A549 (cell line): ENCODE results near the gene INTS6. TPM values are rescaled to one million over a fixed set of nuclear protein-coding genes. Genes with fewer than 3 reads are reported as not detected.

ENCODE experiments used
- ATAC-seq, 2 experiments: fragments of 200-7000 bp in 1 of 2; fragments of >200 bp in 1 of 2; cut with Nextera tagmentation in 1 of 2; cut with Tn5 transposase in 1 of 2; 3 replicates each; pipeline versions ENCODE4 v1.8.0 to v1.9.1; 2018 to 2020; ENCODE audit warnings: mild to moderate bottlenecking in 1 of 2, moderate library complexity in 1 of 2
- CTCF ChIA-PET: fragments of 300-600 bp; sonication (Branson Sonifier 250); formaldehyde crosslinking; extraction: SDS; loops from one replicate; lab custom pipeline; 2021; ENCODE audit warnings: antibody characterized with exemption, inconsistent platforms; lab: Yijun Ruan, JAX
- POLR2A ChIA-PET: fragments of 350-600 bp; formaldehyde crosslinking; extraction: SDS; loops from one replicate; lab custom pipeline; 2021; ENCODE audit warnings: antibody characterized with exemption, inconsistent platforms; lab: Yijun Ruan, JAX
- DNase-seq, 2 experiments: peaks; one replicate each; pipeline versions ENCODE4 v3.0.0 to v3.0.0-alpha.2; 2011 to 2016; ENCODE audit warnings: low read depth in 1 of 2, low spot score in 1 of 2
- FAIRE-seq: peaks from 2 replicates; lab custom pipeline; 2011; peaks lifted over from hg19 to GRCh38; lab: Jason Lieb, UNC
- H3K27ac ChIP-seq, 2 experiments: fragments of >200 bp; sonication (Bioruptor Twin); formaldehyde crosslinking; 3 replicates each; pipeline ENCODE4 v1.5.1; 2016 to 2017
- H3K4me1 ChIP-seq: fragments of >200 bp; sonication (Bioruptor Twin); formaldehyde crosslinking; 3 replicates; pipeline ENCODE4 v1.6.1; 2016
- H3K4me2 ChIP-seq: fragments of >200 bp; sonication (Bioruptor Twin); formaldehyde crosslinking; 3 replicates; pipeline ENCODE4 v1.6.1; 2016
- H3K4me3 ChIP-seq: fragments of >200 bp; sonication (Bioruptor Twin); formaldehyde crosslinking; 3 replicates; pipeline ENCODE4 v1.5.1; 2016
- H3K9me3 ChIP-seq: fragments of >200 bp; sonication (Bioruptor Twin); formaldehyde crosslinking; 3 replicates; pipeline ENCODE4 v1.6.1; 2016
- ESRRA ChIP-seq: fragments of 150-350 bp; IDR thresholded peaks from 2 replicates; pipeline ENCODE4 v1.6.1; 2014; ENCODE audit warnings: mild to moderate bottlenecking, low read length, borderline replicate concordance
- FOSL2 ChIP-seq, 2 experiments: fragments of 450-650 bp in 1 of 2; fragments of >200 bp in 1 of 2; sonication (Bioruptor Twin) in 1 of 2; formaldehyde crosslinking; IDR thresholded peaks; 2 replicates each; pipeline versions ENCODE4 v1.5.0 to v1.6.1; 2016 to 2020; ENCODE audit warnings: mild to moderate bottlenecking in 1 of 2, moderate library complexity in 1 of 2
- FOXS1 ChIP-seq: fragments of 250-450 bp; sonication (Bioruptor Pico); IDR thresholded peaks from 2 replicates; pipeline ENCODE4 v1.5.0; 2020; ENCODE audit warnings: mild to moderate bottlenecking, moderate library complexity
- HEYL ChIP-seq: fragments of 250-450 bp; sonication (Bioruptor Pico); IDR thresholded peaks from 2 replicates; pipeline ENCODE4 v1.8.0; 2021; ENCODE audit warnings: mild to moderate bottlenecking, moderate library complexity
- HOXA7 ChIP-seq: fragments of 250-450 bp; sonication (Bioruptor Pico); IDR thresholded peaks from 2 replicates; pipeline ENCODE4 v1.5.0; 2020; ENCODE audit warnings: mild to moderate bottlenecking, moderate library complexity
- JUN ChIP-seq, 2 experiments: fragments of >200 bp; sonication (Bioruptor Twin); formaldehyde crosslinking; IDR thresholded peaks; 2 replicates in 1 of 2; 3 replicates in 1 of 2; pipeline ENCODE4 v1.6.1; 2016 to 2017
- KDM1A ChIP-seq: fragments of 200-600 bp; sonication (generic); IDR thresholded peaks from 2 replicates; pipeline ENCODE4 v1.6.1; 2016; ENCODE audit warnings: low read depth, mild to moderate bottlenecking
- KDM5A ChIP-seq: fragments of 200-600 bp; sonication (generic); IDR thresholded peaks from 2 replicates; pipeline ENCODE4 v1.6.1; 2016; ENCODE audit warnings: antibody characterized with exemption, mild to moderate bottlenecking
- MYC ChIP-seq: IDR thresholded peaks from 2 replicates; pipeline ENCODE4 v1.6.1; 2012; ENCODE audit warnings: mild to moderate bottlenecking, inconsistent platforms, low read length, improper control_type of control experiment, borderline replicate concordance
- NFE2L2 ChIP-seq: fragments of 150-350 bp; conservative IDR thresholded peaks from 2 replicates; pipeline ENCODE4 v1.6.1; 2014; ENCODE audit warnings: low read length
- NPAS2 ChIP-seq: fragments of 250-450 bp; sonication (Bioruptor Pico); IDR thresholded peaks from 2 replicates; pipeline ENCODE4 v1.8.0; 2022; ENCODE audit warnings: mild to moderate bottlenecking, moderate library complexity, borderline replicate concordance
- PHF8 ChIP-seq: fragments of 200-600 bp; sonication (generic); IDR thresholded peaks from 2 replicates; pipeline ENCODE4 v1.6.1; 2016; ENCODE audit warnings: low read depth, mild to moderate bottlenecking, antibody characterized with exemption, moderate library complexity, borderline replicate concordance
- POLR2A ChIP-seq: IDR thresholded peaks from 2 replicates; pipeline ENCODE4 v1.6.1; 2012; ENCODE audit warnings: mild to moderate bottlenecking, low read length
- POLR2AphosphoS2 ChIP-seq: conservative IDR thresholded peaks from 2 replicates; pipeline ENCODE4 v1.6.1; 2012; ENCODE audit warnings: low read length, improper control_type of control experiment, inconsistent platforms
- RAD21 ChIP-seq, 2 experiments: fragments of >200 bp in 1 of 2; sonication (Bioruptor Twin) in 1 of 2; formaldehyde crosslinking in 1 of 2; IDR thresholded peaks in 1 of 2; conservative IDR thresholded peaks in 1 of 2; 2 replicates in 1 of 2; 3 replicates in 1 of 2; pipeline ENCODE4 v1.6.1; 2012 to 2018; ENCODE audit warnings: inconsistent platforms in 1 of 2
- RCOR1 ChIP-seq: fragments of 150-350 bp; IDR thresholded peaks from 2 replicates; pipeline ENCODE4 v1.6.1; 2014; ENCODE audit warnings: antibody characterized with exemption, low read length, low read depth
- RFX5 ChIP-seq: fragments of 450-650 bp; IDR thresholded peaks from 2 replicates; pipeline ENCODE4 v1.7.1; 2014; ENCODE audit warnings: antibody characterized with exemption, mild to moderate bottlenecking, moderate library complexity
- SMC3 ChIP-seq: fragments of >200 bp; sonication (Bioruptor Twin); formaldehyde crosslinking; IDR thresholded peaks from 3 replicates; pipeline ENCODE4 v1.6.1; 2018; ENCODE audit warnings: inconsistent platforms
- ZC3H11A ChIP-seq: fragments of 450-650 bp; IDR thresholded peaks from 2 replicates; pipeline ENCODE4 v1.6.1; 2014; ENCODE audit warnings: antibody characterized with exemption, mild to moderate bottlenecking
- ZSCAN20 ChIP-seq: fragments of 250-450 bp; sonication (Bioruptor Pico); IDR thresholded peaks from 2 replicates; pipeline ENCODE4 v1.8.0; 2022; ENCODE audit warnings: mild to moderate bottlenecking, moderate library complexity
- WGBS: methylation state at CpG from one replicate; pipeline ENCODE4 v1.1.6; 2017; ENCODE audit errors: missing lambda C conversion rate; 5-methylcytosine and 5-hydroxymethylcytosine counted together
- polyA plus RNA-seq, 4 experiments: library from polyadenylated mRNA; depleted of rRNA in 3 of 4; stranded (reverse); fragments of >200 nt; fragmentation: RNase III in 1 of 4; extraction: RNeasy Plus Mini Kit Qiagen cat#74134 plus additional on column Dnase treatment in 1 of 4; gene quantifications; 2 replicates in 3 of 4; 3 replicates in 1 of 4; pipeline ENCODE4 v1.2.3, GENCODE V29; 2011 to 2017
- TF ChIP-seq, protein P1 (sequence below): fragments of >200 bp; sonication (Bioruptor Twin); formaldehyde crosslinking; IDR thresholded peaks from 2 replicates; pipeline ENCODE4 v1.6.1; 2016
- TF ChIP-seq, protein P2 (sequence below): fragments of >200 bp; sonication (Bioruptor Twin); formaldehyde crosslinking; IDR thresholded peaks from 3 replicates; pipeline ENCODE4 v1.6.1; 2016

Gene INTS6
- polyA plus RNA-seq, 2 of the 4 experiments (the other 2 are of a cell fraction), result 11.5 to 37.1 TPM

DNA sequence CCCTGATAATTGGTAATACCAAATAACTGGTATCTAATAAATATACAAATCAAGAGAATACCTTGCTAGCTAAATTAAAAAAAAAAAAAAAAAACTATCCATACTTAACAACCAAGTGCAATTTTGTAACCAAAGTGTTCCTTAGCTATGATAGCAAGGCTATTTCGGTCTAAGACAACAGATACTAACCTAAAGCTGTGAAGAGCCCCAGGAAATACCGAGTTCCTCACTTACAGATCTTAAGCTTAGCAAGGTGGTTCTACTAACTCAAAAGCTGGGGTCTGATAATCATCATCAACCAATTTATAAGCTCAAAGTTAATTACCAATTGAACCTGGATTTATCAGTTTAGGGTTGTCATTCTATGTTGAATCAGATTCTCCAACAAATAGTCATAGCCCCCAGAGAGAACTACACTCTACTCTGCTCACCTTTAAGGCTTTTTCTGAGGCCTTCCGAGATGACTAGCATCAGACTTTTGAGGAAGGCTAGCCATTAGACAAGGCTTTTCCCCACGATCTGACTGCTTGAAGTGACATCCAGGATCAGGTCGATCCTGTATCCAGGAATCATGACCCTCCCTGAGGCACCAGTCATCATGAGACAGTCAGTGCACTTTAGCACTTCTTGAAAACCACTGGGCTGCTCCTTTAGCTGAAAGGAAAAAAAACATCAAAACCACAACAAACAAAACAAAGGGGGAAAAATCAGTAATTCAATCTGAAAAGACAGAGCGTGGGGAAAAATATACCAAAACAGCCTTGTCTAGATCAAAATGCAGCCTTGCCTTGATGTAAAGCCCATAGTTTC, 31.9 kb downstream of the INTS6 start:
- CTCF ChIA-PET, result interaction anchor here (0.6 to 1.1 kb wide), 2 partner anchors 24 to 377 kb away, joined by 3 read pairs; no protein-coding TSS in a partner anchor
- no peak overlapping the region for H3K4me3 ChIP-seq
- FAIRE-seq (no peak), DNase-seq (no peak), ATAC-seq (no peak)
- no peak overlapping the region for H3K4me2 ChIP-seq
- no peak overlapping the region for H3K27ac ChIP-seq
- H3K4me1 ChIP-seq, result peaks cover 1% of the 10 kb centered on the region; the same call in 1 of the 3 replicates
- WGBS, result 78% methylated on average over 6 of the region's 6 CpGs
- TF ChIP-seq, protein P1, sequence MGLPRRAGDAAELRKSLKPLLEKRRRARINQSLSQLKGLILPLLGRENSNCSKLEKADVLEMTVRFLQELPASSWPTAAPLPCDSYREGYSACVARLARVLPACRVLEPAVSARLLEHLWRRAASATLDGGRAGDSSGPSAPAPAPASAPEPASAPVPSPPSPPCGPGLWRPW, result no peak
- TF ChIP-seq, protein P2, sequence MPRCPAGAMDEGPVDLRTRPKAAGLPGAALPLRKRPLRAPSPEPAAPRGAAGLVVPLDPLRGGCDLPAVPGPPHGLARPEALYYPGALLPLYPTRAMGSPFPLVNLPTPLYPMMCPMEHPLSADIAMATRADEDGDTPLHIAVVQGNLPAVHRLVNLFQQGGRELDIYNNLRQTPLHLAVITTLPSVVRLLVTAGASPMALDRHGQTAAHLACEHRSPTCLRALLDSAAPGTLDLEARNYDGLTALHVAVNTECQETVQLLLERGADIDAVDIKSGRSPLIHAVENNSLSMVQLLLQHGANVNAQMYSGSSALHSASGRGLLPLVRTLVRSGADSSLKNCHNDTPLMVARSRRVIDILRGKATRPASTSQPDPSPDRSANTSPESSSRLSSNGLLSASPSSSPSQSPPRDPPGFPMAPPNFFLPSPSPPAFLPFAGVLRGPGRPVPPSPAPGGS, result no peak
- no peak for TF ChIP-seq SMC3
- TF ChIP-seq, all 56 proteins: peak for 0
- H3K9me3 ChIP-seq, result no peaks in the 10 kb centered on the region
- POLR2A ChIA-PET, result interaction anchor here (0.8 kb wide), 1 partner anchor 32 kb away, joined by 3 read pairs; the partner anchor contains the start of gene INTS6

DNA sequence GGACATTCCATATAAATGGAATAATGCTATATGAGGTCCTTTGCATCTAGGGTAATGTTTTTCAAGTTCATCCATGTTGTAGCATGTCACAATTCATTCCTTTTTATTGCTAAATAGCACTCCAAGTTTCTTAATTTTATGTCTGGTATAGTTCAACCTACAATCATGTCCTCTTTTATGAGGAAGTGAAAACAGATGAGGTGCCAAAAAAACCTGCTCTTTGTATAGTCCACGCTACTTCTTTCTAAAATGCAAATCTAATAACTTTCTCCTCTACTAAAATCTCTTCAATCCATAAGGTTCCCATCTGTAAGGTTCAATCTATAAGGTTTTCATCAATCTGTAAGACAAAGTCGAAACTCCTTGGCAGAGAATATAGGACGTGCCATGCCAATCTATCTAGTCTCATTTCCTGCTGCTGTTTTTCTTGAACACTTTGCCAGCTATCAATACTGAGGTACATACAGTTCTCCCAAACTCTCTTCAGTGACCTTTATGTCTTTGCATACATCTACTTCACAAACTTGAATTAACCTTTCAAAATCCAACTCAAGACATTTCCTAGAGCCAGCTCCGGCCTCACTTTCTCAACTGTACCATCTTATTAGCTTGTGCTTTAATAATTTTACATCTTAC, 33.7 kb downstream of the INTS6 start:
- no peak for TF ChIP-seq MYC
- TF ChIP-seq RFX5, result no peak
- TF ChIP-seq SMC3, result no peak
- TF ChIP-seq ESRRA, result no peak
- TF ChIP-seq KDM1A, result no peak
- no peak for TF ChIP-seq JUN (IDR thresholded peaks at IDR 0.05)
- no peak for TF ChIP-seq PHF8
- TF ChIP-seq RAD21 (conservative IDR thresholded peaks at IDR 0.05 in 1 of 2, IDR thresholded peaks at IDR 0.05 in 1 of 2), result no peak
- TF ChIP-seq HOXA7, result no peak
- DNase-seq (no peak), FAIRE-seq (no peak), ATAC-seq (no peak)
- no peak overlapping the region for H3K27ac ChIP-seq
- H3K4me2 ChIP-seq, result no peak overlapping the region
- 95% methylated on average over 4 of the region's 4 CpGs for WGBS
- H3K4me3 ChIP-seq, result no peak overlapping the region
- POLR2A ChIA-PET, result no interaction called here
- H3K9me3 ChIP-seq, result no peaks in the 10 kb centered on the region
- H3K4me1 ChIP-seq, result no peaks in the 10 kb centered on the region; the same call in 2 of the 3 replicates
- CTCF ChIA-PET, result interaction anchor here (1.1 kb wide), 1 partner anchor 14 kb away, joined by 3 read pairs; no protein-coding TSS in a partner anchor

DNA sequence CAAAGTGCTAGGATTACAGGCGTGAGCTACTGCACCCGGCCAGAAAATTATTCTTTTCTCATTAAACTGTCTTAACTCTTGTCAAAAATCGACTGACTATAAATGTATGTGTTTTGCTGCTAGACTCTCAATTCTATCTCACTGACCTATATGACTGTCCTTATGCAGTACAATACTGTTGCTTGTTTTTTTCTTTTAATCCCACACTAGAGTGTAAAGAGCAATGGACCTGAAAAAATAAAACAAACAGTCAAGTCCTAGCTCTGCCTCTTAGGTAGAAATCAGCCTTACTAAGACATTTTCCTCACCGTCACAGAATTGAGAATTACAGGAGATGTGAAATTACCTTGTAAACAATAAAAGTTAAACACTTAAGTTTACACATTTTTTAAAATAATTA, 35.1 kb downstream of the INTS6 start:
- TF ChIP-seq HEYL (no peak), POLR2AphosphoS2 (no peak), FOSL2 (IDR thresholded peaks at IDR 0.05) (no peak), FOSL2 (CRISPR knock-in tag; IDR thresholded peaks at IDR 0.05) (no peak), KDM5A (no peak), FOXS1 (CRISPR knock-in tag) (no peak), ZC3H11A (no peak), RCOR1 (no peak), POLR2A (no peak), ZSCAN20 (no peak), JUN (IDR thresholded peaks at IDR 0.05) (no peak), NFE2L2 (no peak), NPAS2 (no peak)
- TF ChIP-seq, protein P2, result no peak
- ChIA-PET CTCF (interaction anchor here (0.7 kb wide), 1 partner anchor 437 kb away, joined by 3 read pairs; no protein-coding TSS in a partner anchor), POLR2A (no interaction called here)
- no peaks in the 10 kb centered on the region; the same call in 2 of the 3 replicates for H3K4me1 ChIP-seq
- H3K4me3 ChIP-seq, result no peak overlapping the region
- ATAC-seq, result no peak
- no peak overlapping the region for H3K4me2 ChIP-seq
- 90% methylated on average over 4 of the region's 4 CpGs for WGBS
- FAIRE-seq, result no peak
- DNase-seq, result no peak
- no peak overlapping the region for H3K27ac ChIP-seq
- no peaks in the 10 kb centered on the region for H3K9me3 ChIP-seq
